ENCODE results near the gene BLACAT1.
"Not testable (repeated sequence)": the region's sequence is repeated elsewhere in the genome, so short reads cannot be mapped to it uniquely, and the experiment has no call there.

The BLACAT1 gene

DNA sequence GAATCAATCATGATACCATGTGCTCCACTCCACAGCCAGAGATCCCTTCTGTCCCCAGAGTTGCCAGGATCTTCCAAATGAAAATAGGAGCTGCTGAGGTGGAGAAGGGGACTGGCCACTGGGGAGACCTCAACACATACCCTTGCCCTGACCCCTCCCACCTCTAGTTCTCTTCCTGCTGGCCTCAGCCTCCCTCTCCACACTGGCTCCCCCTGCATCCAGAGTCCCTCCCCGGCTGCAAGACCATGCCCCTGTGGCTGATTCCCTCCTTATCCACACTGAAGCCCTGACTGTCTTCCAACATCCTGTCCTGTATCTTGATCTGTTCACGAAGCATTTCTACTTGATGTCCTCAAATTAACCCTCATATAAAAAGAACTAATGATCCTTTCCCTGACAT, 27.5 kb upstream of the BLACAT1 start:
- no peak for DNase-seq

DNA sequence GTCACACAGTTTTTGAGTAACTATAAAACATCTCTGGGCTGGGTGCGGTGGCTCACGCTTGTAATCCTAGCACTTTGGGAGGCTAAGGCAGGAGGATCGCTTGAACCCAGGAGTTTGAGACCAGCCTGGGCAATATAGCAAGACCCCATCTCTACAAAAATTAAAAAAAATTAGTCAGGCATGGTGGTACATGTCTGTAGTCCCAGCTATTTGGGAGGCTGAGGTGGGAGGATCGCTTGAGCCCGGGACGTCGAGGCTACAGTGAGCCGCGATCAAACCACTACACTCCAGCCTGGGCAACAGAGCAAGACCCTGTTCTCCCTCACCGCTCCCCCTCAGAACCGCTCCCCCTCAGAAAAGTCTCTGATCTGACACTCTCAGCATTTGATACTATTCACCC, 26.7 kb upstream of the BLACAT1 start:
- DNase-seq = not testable (repeated sequence)

DNA sequence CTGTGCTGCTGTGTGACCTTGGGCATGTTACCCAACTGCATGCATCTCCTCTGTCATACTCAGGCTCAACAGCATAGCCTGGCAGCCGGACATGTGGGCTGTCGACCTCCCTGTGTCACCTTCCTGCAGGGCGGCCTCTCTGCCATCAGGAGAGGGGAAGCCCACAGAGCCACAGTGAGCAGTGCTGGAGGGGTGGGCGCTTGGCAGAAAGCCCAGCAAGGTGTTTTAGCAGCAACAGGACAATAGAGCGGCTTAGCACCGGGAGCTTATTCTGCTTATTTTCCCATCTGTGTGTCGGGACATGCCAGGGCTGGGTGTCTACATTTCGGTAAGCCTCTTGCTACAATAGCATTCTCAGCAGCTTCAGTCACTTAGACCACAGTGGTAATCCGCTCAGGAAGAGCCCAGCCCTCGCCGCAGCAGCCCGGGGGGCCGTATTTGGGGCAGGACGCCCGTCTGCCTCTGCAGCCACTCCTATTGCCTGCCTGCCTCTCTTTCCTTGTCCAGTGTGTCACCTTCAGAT, 25.8 kb upstream of the BLACAT1 start:
- DNase-seq = no peak

DNA sequence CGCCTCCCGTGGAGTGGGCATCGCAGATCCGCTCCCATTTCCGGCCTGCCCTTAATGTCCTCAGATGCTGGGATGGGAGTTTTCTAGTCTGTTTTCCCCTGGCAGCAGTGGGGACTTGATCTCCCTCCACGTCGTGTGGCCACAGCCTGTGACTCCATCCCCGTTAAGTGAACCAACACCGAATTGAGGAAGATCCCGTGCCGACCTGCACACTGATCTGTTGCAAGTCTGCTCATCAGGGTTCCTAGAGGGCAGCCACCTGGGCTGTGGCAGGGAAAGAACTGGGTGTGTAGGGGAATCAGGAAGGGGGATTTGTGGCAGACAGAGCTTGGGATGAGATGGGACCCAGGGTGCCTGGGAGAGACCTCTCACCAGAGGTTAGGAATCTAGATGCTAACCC, 25.4 kb upstream of the BLACAT1 start:
- no peak for DNase-seq

DNA sequence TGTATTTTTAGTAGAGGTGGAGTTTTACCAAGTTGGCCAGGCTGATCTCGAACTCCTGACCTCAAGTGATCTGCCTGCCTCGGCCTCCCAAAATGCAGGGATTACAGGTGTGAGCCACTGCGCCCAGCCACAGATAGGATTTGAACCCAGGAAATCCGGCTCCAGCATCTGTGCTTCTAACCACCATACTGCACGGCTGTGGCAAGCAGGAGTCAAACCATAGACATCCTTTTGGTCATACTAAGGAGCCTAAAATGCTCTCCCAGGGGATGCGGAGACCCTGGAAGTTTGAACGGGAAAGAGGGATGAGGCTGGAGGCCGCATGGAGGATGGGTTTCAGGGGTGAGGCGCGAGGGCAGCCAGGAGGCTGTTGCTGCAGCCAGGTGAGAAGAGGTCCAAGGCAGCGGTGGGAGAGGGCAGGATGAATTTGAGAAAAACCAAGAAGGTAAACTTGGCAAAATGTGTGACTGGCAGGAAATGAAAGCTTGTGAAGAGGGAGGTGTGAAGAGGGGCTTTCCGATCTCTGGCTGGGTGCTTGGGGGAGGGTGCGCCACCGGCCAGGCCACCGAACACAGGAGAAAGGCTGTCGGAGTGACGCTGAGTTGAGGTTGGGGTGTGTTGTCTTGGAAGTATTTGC, 24.6 kb upstream of the BLACAT1 start:
- DNase-seq = no peak

DNA sequence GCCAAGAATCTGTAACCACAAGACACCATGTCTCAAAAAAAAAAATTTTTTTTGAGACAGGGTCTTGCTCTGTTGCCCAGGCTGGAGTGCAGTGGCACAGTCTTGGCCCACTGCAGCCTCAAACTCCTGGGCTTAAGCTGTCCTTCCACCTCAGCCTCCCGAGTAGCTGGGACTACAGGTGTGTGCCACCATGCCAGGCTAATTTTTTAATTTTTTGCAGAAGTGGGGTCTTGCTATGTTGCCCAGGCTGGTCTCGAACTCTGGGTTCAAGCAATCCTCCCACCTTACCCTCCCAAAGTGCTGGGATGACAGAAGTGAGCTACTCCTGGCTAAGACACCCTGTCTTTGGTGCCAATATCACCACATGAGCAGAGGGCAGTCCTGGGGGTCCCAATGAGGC, 23.1 kb upstream of the BLACAT1 start:
- not testable (repeated sequence) for DNase-seq

DNA sequence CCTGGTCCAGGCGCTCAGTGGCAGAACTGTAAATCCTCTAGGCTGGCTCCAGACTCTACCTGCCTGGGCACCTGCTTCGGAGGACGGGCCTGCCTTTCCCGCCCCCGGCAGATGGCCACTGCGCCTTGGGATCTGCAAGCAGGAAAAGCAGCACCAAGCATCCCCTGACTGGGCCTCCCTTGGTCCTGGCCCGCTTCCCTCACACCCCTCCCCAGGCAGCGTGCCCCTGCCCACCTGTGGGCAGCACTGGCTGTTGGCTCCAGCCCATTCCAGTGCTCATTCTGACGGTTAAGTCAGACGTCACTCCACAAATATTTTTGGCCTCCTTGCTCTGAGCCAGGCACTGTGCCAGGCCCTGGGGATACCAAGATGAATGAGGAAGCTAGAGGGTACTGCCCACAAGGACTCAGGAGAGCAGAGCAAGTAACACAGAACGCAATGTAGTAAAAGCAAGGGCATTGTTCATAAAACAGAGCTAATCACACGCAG, 22.0 kb upstream of the BLACAT1 start:
- peak; percentile 57 for DNase-seq

DNA sequence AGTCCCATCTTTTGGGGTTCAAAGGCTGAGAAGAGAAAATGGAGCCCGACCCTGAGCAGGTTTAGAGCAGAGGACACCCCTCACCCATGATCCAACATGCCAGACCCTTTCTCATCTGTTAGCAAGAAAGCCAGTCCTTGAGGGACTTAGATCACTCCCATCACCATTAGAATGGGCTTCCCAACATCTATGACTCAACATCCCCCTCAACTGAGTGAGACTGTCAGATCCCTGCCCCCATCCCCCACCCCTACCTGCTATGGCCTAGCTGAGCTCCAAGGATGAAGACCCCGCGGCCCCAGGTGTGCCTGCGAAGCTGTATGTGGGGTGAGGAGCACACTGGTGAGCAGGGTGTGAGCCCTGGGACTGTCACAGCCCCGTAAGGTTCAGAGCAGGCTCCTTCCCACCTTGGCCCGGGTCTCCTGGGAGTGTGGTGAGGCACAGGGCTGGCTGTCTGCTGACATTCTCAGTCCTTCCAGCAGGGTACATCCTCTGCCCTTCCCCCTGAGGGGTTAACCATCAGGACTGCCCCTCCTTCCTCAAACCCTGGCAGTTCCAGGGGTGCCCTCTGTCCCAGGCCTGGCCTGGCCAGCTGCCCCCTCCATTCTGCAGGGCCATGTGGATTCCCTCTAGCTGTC, 21.4 kb upstream of the BLACAT1 start:
- DNase-seq = no peak

DNA sequence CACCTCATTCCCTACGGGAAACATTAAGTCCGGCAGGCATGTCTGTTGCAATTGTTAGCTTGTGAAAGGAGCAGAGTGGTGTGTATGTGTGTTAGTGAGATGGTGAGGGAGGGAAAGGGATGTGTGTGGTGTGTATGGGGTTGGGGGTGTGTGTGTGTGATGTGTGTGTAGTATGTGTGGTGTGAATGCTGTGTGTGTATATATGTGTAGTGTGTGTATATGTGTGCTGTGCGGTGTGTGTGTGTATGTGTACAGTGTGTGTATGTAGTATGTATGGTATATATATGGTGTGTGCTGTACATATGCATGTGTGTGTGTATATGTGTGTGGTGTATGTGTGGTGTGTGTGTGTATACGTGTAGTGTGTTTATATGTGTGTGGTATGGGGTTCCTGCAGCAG, 20.8 kb upstream of the BLACAT1 start:
- DNase-seq = no peak

DNA sequence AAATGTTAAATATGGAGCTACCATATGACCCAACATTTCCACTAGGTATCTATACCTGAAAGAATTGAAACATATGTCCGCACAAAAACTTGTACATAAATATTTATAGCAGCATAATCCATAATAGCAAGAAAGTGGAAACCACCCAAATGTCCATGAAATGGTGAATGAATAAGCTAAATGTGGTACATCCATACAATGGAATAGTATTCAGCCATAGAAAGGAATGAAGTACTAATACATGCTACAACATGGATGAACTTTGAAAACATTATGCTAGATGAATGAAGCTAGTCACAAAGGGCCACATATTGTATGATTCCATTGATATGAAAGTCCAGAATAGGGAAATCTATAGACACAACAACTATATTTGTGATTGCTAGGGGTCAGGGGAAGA, 20.0 kb upstream of the BLACAT1 start:
- no peak for DNase-seq

DNA sequence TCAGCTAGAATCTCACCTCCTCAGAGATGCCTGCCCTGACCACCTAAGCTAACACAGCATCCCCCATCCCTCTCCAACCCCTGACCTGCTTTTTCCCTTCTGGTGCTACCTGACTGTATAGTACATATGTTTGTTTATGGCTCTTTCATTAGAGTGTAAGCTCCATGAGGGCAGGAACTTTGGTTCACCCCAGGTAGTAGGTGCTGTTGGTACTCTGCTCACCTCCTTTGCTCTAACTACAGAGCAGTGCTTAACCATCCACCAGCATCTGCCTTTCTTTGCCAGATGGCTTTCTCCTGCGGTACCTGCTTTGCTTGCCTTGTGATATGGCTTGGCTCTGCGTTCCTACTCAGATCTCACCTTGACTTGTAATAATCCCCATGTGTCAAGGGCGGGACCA, 18.7 kb upstream of the BLACAT1 start:
- no peak for DNase-seq

DNA sequence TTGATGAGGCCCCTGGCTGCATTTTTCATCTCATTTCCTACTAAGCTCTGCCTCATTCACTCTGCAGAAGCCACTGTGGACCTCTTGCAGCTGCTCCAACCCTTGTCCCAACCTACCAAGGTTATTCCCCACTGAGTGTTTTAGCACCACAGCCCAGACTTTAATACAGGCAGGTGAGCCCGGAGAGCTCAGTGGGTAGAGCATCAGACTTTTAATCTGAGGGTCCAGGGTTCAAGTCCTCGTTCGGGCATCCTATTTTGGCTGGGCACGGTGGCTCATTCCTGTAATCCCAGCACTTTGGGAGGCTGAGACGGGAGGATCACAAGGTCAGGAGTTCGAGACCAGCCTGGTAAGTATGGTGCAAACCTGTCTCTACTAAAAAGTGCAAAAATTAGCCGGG, 18.1 kb upstream of the BLACAT1 start:
- no peak for DNase-seq

DNA sequence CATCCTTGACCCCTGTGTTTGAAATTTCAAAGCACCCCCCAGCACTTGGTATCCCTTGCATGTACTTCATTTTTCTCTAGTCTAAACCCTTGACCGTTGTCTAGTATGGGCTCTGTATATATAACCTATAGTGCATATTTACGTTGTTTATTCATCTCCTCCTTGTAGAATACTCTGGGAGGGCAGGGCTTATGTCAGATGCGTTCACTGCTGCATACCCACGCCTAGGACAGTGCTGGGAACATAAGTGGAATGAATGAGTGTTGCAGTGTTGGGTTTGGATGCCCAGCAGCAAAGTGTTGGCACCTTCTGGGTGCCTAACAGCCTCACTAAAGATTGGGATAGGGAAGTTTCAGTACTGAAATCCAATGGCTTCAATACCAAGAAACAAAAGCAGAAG, 17.6 kb upstream of the BLACAT1 start:
- no peak for DNase-seq

DNA sequence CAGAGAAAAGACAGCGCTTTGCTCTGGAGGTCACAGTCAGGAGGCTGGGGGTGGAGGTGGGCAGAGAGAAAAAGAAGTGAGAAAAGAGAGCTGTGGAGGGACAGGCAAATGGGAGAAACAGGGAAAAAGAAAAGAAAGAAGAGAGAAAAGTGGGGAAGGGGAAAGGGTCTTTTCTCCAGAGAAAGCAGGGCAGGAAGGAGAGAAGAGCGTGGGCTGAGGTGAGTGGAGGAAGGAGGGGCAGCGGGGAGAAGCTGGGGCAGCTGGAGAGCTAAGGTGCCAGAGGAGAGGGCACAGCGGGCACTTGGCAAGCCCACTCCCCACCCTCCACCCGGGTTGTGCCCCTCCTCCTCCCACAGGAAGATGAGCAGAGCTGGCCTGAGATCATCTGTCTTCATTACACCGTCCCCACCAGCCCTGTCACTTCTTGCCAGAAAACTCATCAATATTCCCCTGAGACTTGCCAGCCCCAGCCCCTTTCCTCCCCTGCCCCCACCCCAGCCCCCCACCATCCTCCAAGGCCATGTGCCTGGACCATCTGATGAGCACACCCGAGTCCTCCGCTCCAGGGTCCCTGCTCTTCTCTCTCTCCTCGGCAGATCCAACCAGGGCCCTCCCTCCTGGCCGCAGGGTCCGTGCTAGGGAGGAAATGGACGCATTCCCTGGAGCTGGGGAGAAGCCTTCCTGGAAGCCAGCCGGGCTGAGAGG, 17.0 kb upstream of the BLACAT1 start:
- no peak for DNase-seq

DNA sequence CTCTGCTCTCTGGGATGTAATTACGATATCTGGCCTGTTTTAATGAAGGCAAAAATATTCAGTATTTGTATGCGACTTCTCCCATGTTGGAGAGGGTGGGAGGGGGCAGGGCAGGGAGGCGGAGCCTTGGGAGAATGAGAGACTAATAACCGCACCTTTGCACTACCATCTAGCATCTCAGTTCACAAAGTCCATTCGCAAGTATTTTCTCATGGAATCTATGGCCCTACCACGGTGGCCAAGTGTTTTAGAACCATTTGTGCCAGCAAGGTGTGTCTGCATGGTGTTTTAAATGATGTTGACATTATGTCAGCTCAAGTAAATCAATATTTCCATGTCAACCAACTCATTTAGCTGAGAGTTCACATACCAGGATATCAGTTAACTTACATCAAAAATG, 14.3 kb upstream of the BLACAT1 start:
- no peak for DNase-seq

DNA sequence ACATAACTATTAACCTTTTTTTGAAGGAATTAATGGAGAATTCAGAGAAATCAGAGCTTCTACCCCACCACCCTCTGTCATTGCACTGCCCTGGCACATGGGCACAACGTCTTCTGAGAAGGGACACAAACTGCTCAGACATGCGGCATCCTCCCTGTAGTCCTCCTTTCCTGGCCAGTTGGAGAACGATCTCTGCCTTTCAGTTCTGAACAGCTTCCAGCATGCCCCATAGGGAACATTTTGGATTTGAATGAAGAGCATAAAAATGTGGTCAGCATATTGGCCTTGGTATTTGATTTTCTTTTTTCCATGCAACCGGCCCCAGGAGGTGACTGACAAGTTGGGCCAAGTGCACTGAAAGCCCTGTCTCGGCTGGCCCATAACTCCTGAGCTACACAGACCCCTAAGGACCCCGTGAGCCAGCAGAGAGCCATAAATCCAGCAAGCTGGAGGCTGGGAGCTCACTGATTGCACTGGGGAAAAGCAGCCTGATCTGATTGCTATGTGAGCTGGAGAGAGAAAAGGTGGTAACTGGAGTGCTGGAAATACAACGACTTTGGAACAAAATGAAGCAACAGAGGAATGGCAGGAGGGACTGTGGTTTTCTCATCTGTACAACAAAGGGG, 10.9 kb upstream of the BLACAT1 start:
- no peak for DNase-seq

DNA sequence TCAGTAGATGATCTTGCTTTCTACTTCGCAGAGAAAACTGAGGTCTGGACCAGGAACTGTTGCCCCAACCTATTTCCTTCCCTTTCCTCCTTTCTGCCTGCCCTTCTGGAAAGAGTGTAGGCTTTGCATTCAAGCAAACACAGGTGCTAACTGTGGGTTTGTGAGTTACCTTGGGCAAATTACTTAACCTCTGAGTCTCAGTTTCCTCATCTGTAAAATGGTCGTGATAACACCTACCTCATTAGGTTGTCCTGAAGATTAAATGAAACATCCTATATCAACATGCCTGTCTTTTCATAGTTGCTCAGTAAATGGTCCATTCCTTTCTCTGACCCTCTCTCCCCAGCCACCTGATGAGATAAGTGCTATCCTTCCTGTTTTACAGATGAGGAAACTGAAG, 9.5 kb upstream of the BLACAT1 start:
- DNase-seq = no peak

DNA sequence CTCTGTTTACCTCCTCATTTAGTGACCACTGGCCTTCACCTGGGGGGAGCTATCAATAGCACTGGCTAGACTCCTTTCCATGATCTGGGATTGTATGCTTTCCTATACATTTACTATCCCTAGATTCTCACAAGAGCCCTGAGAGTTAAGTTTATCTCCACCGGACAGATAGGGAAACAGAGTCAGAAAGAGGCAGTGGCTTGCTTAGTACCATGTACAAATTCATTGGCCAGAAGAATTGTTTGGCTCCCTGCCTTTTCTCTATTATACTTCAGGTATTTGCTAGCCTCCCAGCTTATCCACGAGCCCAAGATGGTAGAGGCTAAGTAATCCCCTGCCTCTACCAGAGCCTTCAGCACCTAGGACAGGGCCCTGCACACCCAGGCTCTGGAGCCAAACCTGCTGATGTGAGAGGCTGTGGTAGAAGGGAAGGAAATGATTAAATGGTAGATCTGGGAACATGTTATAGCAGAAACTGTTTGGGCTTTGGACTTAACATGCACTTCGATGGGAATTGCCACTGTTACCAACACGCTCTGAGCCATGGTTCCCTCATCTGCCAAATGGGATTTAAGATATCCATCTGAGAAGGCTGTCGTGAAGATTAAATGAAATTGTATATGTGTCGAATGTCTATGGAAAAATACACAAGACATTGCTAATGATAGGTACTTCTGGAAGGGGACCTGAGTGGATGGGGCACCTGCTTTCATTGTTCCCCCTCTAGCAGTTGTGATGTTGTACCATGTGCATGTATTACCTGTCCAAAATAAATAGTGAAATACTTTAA, 3.1 kb upstream of the BLACAT1 start:
- no peak for DNase-seq

DNA sequence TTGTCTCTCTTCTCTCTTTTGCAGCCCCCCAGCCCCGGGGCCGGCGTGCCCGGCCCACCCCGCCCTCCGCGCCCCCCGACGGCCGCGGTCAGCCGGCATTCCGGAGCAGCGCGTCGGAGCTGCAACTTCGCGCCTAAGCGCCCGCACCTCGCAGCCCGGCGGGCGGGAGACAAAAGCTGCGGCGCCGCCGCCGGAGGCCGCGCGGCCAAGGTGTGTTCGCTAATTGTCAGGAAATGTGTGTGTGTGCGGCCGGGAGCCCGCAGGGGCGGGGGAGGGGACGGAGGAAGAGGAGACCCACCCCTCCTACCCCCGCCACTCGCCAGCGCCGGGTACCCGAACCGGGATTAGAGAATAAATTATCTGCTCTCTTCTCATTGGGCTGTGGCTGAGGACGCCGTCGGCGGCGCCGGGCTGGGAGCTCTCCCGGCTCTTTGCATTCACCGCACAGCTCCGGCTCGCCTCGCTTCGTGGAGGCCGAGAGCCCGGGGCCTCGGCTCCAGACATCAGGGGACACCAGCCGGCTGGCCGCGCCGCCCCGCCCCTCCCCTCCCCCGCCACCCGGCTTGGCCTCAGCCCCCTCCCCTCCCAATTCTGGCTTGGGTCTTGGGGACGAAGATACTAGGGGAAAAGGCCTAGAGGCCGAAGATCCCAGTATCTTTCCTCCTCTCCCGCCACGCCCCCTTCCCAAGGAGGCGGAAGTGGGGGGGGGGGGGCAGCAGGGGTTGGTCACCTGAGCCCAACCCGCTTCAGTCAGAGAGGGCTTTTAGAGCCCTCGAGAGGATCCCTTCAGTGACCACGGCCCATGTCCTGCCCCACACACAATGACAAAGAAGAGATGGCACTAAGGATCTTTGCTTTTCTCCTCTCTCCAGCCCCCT, 1.3 kb upstream of the BLACAT1 start:
- no peak for DNase-seq

DNA sequence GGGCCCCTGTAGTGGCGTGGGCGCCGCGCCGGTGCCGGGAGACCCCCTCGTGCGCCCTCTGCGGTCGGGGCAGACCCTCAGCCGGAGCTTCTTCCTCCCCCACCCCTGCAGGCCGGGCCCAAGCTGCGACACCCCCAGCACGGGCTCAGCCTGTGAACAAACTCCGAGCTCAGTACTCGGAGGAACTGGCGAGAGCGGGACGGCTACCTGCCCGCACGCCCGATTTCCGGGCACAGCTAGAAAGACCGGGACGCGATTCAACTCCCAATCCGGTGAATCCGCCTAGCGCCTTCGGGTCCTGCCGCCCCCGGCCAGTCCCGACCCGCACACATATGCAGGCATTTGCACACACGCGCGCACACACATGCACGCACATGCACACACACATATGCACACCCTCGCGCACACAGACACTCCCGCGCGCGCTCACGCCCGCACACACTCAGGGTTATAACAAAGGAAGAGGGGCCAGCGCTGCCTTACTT, 580 bp upstream of the BLACAT1 start:
- no peak for DNase-seq

DNA sequence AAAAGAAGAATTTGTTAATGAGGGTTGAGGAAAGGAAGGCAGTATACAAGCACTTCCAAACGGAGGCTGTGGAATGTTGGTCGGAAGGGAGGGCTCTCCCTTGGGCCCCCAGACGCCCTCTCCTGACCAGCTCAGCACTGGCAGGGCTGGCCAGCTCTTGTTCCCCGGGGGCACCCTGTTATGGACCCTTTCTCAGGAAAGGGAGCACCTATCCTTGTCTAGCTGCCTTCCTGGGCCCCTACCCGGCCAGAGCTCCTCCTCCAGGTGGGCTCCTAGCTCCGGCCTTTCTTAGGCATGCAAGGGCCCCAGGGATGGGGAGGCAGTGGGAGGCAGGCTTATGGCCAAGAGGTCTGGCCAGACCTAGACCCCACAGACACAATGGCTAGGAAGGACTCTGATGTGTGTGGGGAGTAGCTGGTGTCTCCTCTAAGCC, 926 bp downstream of the BLACAT1 start:
- DNase-seq = no peak

DNA sequence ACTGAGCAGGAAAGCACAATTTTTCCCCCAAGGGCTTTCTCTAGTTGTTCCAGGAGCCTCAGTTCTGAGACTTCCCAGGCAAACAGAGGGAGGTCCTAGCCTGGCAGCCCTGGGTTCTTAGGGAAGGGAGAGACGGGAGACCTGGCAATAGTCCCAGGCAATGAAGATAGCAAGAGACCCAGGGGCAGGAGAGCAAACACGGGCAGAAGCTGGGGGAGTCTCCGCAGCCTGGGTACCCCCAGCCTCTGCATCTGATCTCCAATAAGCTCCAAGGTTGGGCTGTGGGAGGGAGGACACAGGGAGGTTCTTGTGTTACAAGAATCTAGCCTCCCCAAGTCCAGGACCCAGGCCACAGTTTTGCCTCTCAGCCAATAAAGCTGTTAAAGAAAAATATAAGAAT, 2.4 kb downstream of the BLACAT1 start:
- DNase-seq = no peak
